Stimulated activated CD4-positive, alpha-beta T cell treated with anti-CD3 and anti-CD28 coated beads, Interleukin-4, amount 100 ng/mL, for 1 hour (primary cell): Measurements from ENCODE around the gene FXYD6.
"Not testable (repeated sequence)": the region's sequence is repeated elsewhere in the genome, so short reads cannot be mapped to it uniquely, and the experiment has no call there.

Experiments used
- DNase-seq: peaks from one replicate; pipeline ENCODE4 v3.0.0-alpha.2; 2020

FXYD6 gene

DNA sequence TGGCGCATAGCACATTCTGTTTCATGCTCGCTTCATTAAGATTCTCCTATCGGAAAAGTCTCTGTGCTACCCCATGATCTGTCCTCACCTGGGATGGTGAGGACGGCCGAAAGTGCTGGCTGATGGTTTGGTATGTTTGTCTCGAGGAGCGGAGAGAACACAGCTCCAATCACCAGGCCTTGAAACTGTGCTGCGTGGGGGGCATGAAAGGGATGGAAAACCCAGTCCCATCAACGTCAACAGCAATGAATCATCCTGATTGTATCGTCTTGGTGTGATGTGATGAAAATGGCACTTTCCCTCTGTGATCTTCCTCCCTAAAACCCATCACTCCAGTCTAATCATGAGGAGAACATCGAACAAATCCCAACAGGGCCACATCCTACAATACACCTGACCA lies 8.4 kb downstream of the FXYD6 start:
- DNase-seq, result no peak

DNA sequence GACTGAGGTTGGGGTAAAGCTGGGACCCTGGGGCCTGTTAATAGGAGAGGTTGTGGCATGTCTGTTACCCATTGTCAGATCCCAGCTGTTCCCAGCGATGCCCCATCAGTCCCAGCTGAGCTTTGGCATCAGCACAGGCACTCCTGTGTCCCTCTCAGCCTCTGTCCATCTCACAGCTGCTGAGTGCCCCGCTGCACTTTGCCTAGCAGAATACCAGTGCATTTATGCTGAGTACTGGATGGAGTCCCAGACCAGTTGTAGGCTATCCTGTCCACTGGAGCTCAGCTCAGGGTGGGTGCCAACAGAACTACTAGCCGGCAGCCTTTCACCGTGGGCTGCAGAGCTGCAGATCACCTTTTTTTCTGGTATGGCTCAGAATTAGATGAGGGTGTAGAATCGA lies 9.9 kb downstream of the FXYD6 start:
- no peak for DNase-seq

DNA sequence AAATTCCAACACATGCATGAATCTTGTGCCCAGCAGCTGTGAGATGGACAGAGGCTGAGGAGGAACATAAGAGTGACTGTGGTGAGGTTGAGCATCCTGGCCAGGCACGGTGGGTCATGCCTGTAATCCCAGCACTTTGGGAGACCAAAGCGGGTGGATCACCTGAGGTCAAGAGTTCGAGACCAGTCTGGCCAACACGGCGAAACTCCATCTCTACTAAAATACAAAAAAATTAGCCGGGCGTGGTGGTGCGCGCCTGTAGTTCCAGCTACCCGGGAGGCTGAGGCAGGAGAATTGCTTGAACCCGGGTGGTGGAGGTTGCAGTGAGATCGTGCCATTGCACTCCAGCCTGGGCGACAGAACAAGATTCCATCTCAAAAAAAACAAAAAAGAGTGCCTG lies 10.9 kb downstream of the FXYD6 start:
- not testable (repeated sequence) for DNase-seq

DNA sequence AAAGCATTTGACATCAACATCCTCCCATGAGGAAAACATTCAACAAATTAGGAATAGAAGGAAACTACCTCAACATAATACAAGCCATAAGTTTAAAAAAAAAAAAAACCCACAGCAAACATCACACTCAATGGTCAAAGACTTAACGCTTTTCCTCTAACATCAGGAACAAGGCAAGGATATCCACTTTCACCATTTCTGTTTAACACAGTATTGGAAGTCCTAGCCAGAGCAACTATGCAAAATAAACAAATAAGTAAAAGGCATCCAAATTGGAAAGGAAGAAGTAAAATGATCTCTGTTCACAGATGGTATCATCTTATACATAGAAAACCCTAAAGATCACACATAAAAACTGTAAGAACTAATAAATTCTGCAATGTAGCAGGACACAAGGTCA lies 13.1 kb downstream of the FXYD6 start:
- no peak for DNase-seq

GRCh38 chr11:117862753-117863152 lies 13.7 kb downstream of the FXYD6 start:
- DNase-seq, result no peak

GRCh38 chr11:117862019-117862725 lies 14.3 kb downstream of the FXYD6 start:
- DNase-seq, result no peak

GRCh38 chr11:117861151-117862018 lies 15.1 kb downstream of the FXYD6 start:
- DNase-seq, result no peak

DNA sequence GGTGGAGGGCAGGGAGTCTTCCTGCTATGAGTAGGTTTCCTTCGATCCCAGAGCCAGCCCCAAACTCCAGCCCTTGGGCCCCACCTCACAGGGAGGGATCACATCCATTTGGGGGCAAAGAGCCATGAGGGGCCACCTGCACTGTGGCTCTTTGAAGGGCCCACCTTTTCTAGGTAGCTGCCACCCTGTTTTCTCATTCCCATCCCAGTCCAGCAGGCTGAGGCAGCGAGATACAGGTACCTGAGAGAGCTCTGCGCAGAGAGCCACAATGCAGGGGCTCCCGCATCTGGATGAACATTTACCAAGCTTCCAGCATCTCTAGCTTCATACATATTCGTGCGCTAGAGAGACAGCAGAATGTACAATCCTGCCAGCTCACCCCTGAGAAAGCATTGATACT lies 16.3 kb downstream of the FXYD6 start:
- no peak for DNase-seq

DNA sequence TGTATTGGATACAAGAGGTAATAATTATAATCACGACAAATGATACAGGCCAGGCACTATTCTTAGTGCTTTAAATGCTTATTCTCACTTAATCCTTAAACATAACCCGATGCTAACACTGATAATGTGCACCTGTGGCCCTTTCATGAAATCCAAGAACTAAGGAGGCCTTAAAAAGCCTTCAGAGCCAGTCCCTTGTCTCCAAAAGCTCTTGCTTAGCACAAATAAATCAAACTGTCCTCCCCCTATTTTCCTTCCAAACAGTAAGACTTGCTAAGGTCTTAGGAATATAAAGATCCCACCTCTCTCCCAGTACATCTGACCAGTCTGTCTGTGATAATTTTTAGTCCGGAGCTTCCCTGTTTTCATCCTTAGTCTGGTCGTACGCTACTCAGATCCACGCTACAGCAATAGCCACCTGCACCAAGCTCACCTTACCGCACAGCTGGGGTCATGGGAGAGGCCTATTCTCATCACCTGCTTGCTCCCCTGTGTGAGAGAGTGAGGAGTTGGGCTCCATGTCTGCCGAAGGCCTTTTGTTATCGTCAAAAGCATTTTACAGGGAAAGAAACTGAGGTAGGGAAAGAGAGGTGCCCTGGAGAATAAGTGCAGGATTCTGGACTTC lies 16.9 kb downstream of the FXYD6 start:
- no peak for DNase-seq

GRCh38 chr11:117859061-117859460 lies 17.4 kb downstream of the FXYD6 start:
- DNase-seq, result no peak

- no peak for DNase-seq
Measured at GRCh38 chr11:117857734-117858414, 18.6 kb downstream of the FXYD6 start.

- DNase-seq, result no peak
Measured at GRCh38 chr11:117855912-117856651, 20.4 kb downstream of the FXYD6 start.

DNA sequence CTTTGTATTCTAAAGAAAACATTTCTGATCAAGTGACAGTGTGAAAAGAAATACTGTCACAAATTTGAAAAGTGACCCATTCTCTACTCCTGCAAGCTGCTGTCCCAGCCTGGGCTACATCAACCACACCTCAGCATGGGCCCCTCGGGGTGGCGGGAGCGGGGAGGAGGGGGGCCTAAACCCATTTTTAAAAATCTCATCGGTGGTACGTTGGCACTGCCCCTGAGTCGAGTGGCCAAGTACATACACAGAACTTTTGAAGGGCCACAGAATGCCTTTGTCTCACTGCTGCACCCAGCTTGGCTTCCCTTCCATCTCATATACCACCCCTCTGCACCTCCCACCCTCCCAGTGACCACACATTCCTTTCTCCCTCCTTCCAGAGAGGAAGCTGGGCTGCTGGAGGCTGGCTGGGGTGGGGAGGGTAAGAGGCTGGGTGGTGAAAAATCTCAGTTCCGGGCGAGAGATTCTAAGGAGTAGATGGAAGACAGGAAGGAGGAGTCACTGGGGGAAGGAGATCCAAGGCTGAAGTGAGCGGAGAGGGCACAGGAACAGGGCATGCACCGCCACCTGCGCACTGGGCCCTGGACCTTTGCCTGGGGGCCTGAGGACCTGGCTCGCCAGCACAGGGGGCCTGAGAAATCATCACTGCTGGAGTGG lies 21.1 kb downstream of the FXYD6 start:
- no peak for DNase-seq

DNA sequence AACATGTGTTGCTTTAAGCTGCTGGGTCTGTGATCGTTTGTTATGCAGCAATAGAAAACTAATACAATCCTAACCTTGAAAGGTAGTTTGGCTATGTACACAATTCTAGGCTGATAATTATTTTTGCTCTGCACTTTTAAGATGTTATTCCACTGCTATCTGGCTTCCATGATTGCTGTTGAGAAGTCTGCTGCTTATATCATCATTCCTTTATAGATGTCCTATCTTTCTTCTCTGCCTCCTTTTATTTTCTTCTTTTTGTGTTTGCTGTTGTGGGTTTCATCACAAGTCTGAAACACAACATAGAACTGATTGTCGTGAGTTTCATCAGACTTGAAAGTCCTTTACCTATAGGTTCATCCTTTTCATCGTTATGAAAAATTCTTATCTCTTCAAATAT lies 24.1 kb downstream of the FXYD6 start:
- no peak for DNase-seq

DNA sequence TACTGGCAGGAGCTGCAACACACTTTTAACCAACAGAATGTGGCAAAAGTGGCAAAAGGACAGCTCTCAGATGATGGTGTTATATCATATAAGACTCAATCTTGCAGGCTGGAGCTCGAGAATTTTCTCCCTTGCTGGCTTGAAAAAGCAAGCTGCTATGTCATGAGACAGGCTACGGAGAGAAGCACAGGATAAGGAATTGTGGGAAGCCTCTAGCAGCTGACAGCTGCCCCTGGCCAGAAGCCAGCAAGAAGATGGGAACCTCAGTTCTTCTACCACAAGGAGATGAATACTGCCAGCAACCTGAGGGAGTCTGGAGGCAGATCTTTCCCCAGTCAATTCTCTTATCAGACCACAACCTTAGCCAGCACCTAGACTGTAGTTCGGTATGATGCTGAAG lies 24.6 kb downstream of the FXYD6 start:
- DNase-seq, result no peak

DNA sequence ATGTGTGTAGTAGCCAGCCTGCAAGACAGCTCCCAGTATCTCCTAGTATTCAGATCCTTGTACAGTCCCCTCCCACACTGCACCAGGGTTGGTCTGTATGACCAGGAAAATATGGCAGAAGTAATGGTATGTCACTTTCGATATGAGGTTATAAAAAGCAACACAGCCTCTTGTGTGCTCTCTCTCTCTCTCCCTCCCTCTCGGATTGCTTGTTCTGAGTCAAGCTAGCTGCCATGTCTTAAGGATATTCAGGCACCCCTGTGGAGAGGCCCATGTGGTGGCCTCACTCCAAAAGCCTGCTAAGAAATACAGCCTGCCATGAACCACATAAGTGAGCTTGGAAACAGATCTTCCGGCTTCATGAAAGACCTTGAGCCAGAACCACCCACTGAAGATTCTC lies 25.4 kb downstream of the FXYD6 start:
- no peak for DNase-seq

DNA sequence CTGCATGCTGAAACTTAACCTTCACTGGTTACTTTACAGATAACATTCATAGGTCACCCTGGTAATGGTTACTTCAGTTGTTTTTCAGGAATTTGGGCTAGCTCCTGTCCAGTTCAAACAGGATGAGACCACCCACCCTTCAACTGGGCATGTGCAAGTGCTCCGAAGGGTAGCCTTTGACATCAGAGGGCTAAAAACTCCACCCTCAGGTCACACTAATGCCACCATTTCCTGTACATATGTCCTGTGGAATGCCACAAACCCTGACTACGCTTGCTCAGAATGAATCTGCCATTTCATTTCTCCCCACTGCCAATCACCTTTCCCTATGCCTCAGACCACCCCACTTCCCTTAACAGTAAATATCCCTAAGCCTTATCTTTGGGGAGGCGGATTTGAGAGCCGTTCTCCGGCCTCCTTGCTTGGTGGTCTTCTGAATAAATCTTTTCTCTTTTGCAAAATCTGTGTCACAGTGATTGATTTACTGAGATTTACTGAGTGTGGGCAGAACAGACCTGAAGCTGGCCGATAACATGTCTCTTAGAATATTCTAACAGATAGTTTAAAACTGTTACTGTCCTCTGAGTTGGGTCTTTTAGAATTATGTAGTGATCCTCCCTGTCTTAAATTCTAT lies 26.6 kb downstream of the FXYD6 start:
- DNase-seq, result no peak

GRCh38 chr11:117843666-117844484 lies 32.6 kb downstream of the FXYD6 start:
- DNase-seq, result peak; percentile 85

DNA sequence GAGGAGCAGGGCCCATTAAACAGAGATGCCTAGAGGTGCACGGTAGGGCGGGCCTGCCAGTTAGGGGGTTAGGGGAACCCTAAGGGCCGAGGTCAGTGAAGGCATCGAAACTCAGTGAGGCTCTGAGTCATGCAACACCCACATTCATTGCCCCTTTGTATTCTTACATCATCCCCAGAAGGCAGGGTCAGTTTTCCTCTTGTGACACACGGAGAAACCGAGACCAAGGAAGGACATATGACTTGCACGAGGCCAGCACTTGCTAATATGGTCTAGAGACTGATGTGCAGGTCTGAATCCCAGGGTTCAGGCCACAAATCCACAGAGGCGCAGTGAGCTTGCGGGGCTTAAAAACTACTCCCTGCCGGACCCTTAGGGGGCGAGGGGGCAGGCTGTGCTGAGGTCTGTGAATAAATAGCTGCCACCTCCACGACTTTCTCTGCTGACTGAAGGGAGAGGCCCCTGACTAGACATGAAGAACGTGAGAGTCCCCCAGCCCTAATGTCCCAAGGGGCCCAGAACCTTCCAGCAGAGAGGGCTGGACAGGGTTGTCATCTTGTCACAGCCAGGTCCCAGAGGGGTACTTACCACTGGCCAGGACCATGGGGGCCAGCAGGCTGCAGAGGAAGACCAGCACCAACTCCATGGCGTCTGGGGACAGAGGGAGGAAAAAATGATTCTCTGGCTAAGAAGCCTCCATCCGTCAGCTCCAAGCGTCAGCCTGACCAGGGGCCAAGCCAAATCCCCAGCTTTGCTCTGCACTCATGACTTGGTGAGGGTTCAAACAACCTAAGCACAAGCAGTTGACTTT lies 34.1 kb downstream of the FXYD6 start:
- DNase-seq, result no peak

DNA sequence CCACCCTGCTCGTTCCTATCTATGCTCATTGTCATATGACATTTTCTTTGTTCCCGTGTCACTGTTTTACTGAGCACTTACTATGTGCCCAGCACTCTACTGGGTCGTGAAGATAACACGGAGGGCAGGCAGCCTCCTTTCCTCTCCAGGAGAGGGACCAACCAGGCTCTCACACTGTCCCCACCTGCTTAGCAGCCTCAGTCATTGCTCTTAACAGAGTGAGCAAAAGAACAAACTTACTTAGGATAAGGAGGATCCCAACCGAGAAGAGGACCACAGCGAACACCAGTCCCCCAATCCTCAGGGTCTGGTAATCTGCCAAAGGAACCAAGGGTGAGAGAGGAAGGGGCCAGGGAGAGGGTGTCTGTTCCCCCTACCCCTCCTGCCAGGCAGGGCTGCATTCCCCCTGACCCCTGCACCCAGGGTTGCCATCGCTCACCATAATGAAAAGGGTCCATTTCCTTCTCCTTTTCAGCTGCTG lies 34.9 kb downstream of the FXYD6 start:
- no peak for DNase-seq
